UCSD-AML1 (cell line): ENCODE results near the gene IQCM.
"Not testable (repeated sequence)": the region's sequence is repeated elsewhere in the genome, so short reads cannot be mapped to it uniquely, and the experiment has no call there.

Source experiments
- DNase-seq: peaks from one replicate; lab custom pipeline; 2025; ENCODE audit not compliant: unreplicated experiment; lab: John Stamatoyannopoulos, UW

Gene IQCM

DNA sequence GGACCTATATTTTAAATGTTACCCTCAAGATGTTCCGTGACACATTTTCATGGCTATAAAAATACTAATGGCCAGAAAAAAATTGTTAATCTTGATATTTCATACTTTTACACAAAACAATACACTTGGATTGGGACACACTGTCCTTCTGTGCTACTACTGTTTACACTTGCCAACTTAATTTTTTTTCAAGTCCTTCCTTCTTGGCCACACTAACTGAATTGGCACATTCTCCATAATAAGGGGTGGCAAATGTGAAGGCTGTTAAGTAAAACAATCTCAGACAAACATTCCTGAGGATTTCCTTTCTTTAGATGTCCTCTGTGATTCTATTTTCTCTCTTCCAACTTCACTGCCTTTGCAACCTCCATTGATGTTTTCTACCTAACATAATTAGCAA, 225.8 kb downstream of the IQCM start:
- no peak for DNase-seq

DNA sequence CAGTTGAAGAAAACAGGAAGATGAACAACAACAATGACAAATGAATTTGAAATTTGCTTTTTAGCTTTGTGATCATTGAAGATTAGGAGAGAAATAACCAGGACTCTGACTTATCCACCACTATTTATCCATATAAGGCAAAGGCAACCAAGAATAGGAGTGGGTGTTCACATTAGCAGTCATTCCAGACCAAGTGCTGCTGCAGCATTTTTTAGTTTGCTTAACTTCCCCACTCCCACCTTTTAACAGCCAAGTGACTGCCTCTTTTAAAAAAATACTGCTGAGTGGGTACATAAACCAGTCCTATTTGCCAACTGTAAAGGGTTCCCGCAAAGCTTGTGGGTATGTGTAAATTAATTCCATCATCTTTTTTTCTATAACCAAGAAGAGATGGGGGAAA, 230.9 kb downstream of the IQCM start:
- DNase-seq = no peak

DNA sequence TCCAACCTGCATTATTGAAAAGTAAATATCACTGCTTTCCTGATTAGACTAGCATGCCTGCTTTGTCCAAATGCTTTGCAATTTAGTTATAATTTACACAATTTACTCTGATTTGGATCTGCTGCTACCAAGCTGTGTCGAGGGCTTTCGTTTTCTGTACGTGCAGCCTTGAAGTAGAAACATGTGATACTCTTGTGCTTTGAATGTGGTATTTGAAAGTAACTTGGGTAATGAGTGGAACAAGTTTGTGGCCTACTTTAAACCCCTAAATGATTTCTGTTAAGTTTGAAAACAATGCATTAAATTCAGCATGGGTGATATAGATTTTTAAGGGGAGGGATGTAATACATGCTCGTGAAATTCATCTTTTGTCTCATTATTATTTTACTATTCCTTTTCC, 240.7 kb downstream of the IQCM start:
- DNase-seq = no peak

DNA sequence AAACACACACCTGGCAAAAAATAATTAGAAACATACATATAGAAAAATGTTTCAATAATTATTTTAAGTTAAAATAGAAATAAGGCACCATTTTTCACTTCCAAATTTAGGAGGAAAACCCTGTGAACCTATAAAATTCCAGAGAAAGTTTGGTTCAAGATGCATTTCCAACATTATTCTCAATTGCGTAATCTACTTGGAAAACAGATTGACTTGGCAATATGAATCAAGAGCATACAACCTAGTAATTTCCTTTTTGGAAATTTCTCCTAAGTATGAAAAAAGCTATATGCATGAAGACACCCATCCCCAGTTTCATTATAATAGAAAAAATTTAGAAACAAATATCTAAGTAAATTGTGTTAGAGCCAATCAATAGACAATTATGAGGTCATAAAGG, 242.9 kb downstream of the IQCM start:
- no peak for DNase-seq

DNA sequence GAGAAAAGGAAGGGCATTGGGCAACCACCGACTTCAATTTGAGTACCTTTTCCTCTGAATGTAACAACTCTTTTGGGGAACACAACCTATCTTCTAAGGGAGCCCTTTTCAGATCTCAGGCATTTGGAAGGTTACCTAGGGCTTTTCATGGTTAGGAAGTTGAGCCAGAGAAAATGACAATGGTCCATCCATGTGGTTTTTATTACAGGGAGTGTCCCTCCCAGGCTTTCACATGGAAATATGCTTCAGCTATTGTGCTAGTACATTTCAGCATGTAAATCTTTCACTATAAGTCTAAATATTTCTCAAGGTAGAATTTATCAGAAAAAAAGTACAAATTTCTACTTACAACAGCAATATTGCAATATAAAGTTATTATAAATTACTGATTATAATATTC, 259.8 kb downstream of the IQCM start:
- no peak for DNase-seq

DNA sequence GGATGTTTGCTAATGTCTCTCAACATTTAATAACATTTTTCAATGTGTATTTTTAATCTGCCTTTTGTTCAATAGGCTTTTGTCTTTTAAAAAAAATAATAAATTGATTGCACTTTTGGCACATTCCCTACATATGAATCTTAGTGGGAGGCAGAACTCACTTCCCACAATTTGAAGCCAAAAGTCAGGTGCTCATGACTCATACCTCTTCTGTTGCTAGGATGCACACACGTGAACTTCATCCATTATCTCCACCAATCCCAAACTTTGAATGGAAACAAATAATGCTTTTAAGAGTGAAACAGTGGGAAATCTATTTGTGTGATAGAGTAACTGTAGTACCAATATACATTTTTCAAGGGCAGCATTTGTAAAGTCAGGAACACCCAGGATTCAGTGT, 260.5 kb downstream of the IQCM start:
- no peak for DNase-seq

DNA sequence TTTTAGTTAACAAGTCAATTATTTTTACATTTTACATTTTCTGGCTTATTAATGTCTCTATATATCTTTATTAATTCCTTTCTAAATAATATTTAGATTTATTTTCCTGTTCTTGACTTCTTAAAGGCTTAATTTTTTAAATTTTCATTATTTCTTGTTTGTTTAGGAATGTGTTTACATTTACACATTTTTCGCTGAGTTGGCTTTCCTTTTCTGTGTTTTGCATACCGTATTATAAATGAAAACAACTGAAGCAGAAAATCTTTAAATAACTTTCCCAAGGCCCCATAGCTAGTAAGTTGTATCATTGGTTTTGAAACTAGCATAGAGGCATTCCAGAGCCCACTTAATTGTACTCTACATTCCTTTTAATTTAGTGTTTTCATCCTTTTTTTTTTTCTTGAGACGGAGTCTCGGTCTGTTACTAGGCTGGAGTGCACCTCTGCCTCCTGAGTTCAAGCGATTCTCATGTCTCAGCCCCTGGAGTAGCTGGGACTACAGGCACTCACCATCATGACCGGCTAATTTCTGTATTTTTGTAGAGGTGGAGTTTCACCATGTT, 261.6 kb downstream of the IQCM start:
- no peak for DNase-seq

DNA sequence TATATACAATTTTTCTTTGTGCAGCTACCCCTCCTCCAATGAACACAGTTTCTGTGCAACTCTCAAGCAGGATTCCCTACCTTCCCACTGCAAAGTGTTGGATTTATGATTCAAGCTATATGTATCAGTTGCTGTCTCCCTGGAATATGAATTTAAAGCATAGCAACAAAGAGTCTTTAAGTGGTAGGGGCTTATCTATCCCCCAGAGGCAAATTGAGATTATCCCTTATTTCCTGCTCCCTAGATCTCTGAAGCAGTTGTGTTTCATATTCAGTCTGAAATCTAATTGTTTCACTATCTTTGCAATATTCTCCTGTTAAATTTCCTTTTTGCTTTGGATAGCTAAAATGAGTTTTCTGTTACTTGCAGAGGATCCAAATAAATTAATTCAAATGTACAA, 263.0 kb downstream of the IQCM start:
- DNase-seq = no peak

DNA sequence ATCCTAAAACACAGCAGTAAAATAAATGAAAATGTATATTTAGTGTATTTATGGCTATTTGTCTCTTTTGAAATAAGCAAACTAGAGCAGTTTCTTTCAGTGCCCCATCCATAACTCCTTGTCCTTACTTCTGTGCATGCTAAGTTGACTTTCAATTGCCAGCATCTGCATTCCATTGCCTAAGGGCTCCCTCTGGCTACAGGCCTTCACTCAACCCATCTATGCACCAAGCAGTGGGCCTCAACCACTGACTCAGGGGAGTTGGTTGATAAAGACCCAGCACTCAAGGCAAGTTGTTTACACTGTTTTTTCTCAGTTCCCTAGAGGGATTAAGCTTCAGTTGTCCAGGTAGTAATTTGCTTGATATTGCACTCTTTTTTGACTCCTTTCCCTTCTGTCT, 265.7 kb downstream of the IQCM start:
- DNase-seq = no peak

DNA sequence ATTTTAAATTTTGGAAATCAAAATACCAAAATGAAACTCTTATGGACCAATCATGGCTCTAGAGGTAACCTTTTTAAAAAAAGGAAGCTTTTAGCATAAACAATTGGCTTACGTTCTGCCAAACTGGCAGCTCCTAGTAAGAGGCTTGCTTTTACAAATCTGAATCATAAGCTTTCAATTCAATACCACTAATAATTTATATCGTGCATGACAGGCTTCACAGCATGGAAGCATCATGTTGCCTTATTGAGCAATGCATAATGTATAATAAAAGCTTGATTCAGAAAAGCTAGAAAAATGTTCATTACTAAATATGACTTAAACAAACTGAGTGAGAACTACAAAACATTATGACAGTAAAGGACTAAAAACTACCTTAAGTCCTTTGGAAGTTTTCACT, 280.9 kb downstream of the IQCM start:
- no peak for DNase-seq

DNA sequence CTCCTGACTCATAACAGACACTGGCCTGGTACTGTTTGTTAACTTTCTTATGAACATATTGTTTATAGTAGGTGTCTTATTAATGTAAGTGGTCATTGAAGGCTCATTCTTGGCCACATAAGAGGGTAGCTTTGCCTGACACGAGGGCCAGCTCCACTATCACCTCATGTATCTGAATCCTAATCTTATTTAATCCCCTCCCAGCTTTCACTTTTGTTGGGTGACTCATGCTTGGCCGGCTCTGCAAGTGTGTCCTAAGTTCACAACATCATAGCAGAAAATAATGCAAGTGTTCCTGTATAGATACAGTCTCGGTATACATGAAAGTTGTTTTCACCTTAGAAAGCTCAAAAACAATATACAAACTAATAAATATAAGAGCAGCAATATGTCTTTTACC, 283.8 kb downstream of the IQCM start:
- DNase-seq = no peak

DNA sequence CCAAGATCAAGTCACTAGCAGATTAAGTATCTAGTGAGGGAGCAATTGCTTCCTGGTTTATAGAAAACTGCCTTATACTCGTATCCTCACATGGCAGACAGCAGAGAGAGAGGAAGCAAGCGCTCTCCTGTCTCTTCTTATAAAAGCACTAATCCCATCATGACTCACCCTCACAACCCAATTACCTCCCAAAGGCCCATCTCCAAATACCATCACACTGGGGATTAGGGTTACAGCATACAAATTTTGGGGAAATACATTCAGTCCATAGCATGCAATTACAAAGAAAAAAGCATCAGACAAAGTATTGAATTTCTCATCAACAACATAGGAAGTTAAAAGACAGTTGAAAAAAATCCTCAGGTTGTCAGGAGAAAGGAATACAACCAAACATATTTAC, 292.6 kb downstream of the IQCM start:
- no peak for DNase-seq

DNA sequence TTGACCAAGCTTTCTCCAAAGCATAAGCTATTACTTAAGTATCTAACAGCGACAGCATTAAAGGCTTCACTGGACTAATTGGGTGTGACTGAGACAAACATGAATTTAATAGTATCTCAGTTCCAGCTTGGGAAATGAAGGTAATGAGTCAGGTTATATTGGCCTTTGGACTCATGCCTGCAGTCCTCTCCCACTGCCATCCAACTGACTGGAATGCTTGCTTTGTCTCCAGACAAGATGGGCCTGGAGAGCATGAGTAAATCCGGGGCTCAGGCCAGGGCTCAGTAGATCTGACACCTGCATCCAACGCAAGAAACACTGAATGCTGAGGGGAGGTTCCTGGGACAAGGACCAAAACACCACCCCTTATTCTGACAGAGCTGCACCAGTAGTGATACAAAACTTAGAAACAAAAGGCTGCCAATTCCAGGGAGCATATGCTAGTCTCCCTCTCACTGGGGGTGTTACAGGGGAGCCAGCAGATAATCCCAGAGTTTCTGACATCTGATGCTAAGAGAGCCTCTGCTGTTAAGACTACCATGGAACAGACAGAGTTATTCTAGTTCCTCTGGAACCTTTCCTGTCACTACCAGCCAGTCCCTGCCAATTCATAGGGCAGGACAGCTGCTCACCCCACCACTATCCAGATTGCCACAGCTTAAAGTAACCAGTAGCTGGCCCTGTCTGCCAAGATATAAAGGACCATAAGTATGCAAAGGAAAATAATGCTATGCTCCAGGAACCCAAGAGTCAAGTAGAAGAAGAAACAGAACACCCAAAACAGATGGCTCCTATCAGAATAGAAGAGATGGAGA, 293.8 kb downstream of the IQCM start:
- no peak for DNase-seq

DNA sequence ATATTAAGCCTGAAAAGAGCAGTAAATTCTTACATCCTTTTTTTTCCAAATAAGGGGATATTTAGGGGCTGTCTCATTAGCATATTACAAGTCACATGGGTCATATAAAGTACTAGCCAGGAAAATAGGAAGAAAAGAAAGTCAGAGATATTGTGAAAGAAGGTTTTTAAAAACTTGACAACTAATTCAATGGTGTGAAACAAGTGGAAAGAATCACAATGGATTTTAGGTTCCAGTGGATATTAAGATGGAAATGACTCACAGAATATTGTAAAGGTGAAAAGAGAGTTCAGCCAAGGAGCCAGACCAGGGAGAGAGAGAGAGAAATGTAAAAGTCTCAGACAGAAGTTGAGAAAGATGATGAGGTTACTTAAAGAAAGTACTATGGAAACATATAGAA, 297.2 kb downstream of the IQCM start:
- no peak for DNase-seq

DNA sequence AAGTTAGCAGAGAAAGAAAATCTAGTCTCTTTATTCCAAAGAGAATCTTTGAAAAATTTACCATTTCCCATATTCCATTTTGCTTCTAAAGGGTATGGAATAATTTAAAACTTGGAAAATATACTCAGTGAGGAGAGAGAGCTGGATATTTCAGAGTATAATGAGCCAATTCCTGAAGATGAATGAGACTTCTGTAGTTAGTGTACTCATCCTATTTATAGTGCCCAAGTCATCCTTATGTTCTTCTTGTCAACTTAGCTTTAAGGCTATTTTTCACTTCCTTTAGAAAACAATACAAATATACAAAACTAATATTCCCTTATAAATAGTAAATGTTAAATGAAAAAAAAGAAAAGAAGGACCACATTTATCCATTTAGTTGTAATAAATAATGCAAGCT, 302.6 kb downstream of the IQCM start:
- no peak for DNase-seq

DNA sequence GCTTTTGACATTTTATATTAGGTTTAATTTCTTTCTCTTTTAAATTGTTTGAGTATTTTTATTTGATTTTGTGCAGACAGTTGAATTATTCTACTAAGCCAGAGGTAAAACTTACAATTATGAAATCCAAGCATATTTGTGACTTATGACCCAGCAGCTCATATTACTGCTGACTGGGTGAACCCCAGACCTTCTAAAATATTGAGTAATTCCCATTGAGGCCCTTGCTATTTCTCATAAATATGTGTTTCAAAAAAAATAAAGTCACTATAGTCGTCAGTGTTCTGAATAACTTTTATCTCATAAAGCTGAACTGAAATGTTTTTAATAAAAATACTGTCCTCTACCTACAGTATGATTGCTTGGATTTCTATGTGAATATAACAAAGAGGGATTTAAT, 303.1 kb downstream of the IQCM start:
- no peak for DNase-seq

DNA sequence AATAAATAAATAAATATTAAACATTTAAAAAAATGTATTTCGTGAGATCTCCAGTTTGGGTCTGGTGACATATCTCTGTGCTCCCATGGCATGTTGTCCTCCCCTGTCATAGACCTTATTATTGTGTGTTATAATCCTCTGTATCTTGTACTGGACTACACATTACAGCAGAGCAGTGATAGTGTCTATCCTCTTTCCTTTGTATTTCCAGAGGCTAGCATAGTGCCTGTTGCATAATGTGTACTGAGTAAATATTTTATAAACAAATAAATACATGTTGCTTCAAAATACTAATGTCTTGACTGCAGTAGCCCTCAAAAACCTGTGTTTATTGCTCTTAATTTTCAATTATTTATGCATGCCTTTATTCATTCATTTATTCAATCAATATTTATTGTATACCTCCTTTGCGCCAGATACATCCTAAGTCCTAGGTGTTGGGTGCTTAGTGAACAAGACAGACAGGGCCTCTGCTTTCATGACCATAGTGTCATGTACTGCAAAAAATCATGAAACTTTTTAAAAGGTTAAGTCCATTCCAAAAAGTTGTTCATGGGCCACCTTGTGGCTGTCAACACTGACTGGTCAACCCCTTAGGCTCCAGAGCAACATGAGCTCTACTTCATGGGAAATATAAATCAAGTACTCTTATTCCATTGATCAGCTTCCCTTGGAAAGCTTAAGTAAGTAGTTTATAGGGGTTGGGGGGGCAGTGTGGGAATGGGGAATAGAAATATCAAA, 303.9 kb downstream of the IQCM start:
- no peak for DNase-seq

DNA sequence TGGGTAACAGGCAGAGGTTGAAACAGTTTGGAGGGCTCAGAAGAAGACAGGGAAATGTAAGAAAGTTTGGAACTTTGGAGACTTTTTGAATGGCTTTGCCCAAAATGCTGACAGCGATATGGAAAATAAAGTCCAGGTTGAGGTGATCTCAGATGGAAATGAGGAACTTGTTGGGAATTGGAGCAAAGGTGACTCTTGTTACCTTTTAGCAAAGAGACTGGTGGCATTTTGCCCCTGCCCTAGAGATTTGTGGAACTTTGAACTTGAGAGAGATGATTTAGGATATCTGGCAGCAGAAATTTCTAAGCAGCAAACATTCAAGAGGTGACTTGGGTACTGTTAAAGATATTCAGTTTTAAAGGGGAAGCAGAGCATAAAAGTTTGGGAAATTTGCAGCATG, 308.3 kb downstream of the IQCM start:
- not testable (repeated sequence) for DNase-seq

DNA sequence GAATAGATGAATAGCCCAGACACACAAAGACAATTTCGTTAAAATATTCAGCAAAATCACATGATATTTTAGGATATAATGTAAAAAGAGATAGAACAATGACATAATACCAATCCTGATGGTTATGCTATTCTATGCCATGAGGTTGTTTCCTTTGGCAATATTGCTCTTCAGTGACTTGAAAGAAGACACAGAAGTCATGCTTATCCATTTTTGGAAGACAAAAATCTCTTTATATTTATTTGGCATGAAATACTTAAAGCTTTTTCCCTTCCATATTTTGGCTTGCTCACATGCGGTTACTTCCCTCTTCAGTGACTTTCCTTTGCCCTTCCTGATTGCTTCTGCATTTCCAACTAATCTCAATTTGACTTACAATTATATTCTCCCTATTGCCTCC, 314.8 kb downstream of the IQCM start:
- DNase-seq = no peak

DNA sequence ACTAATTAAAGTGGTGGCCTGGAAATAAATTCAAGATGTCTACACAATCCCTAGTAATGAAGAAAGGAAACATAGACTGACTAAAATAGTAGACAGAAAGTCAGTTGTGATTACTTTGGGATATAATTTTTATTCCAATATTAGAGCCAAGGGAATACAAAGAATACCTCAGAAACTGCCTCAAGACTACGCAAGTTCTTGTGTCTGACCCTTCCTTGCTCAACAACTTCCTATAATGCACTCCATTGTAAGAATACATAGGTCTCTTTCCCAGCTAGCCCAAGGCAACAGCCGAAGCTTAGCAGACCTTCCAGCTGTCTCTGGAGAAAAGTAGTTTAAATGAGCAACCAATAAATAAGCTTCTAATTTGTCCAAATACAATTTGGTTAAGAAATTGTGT, 315.9 kb downstream of the IQCM start:
- DNase-seq = no peak

DNA sequence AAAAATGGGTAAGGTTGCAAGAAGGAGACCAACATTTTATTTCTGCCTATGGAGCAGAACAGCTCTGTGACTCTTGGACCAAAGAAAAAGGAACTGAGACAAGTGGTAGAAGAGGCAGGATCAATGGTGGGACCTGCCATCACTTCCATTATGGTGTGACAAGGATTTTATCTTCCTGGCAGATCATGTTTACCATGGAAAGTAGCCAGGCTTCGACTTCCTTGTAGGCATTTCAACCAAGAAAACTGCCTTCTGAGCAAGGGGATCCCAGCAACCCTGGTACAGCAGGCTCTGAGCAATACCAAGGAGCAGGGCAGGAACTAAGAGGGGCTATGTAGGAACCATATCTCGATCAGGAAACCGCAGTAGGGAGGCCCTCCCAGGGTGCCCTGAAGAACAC, 317.4 kb downstream of the IQCM start:
- no peak for DNase-seq

DNA sequence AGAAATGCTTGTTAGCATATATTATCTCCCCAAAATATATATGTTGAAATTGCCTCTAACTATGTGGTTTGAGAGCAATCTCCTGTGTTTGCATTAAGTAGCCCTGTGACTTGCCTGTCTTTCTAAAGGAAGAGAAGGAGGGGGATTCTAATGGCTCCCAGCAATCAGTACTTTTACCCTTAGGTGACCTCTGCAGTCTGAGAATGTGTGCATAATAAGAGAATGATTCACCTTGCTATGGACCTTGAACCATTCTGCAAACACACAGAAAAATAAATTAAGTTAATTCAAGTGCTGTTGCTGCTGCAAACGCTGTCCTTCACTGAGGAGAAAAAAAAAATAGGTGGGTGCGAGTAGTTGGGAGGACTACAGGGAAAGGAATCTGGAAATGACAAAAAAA, 322.2 kb downstream of the IQCM start:
- DNase-seq = no peak
